Prostate gland (tissue), 2 donors: Measurements from ENCODE around the gene RBM20.

Experiments
- CTCF ChIP-seq, 4 experiments: fragments of 200-600 bp in 2 of 4; fragments of 450-650 bp in 2 of 4; sonication (generic) in 2 of 4; IDR thresholded peaks; 1 replicate in 3 of 4; 2 replicates in 1 of 4; pipeline ENCODE4 v1.5.1; 2016 to 2019; ENCODE audit warnings: antibody characterized with exemption in 4 of 4, mild to moderate bottlenecking in 2 of 4, moderate library complexity in 2 of 4
- POLR2A ChIP-seq: fragments of 450-650 bp; IDR thresholded peaks from one replicate; pipeline ENCODE4 v1.6.1; 2016; ENCODE audit warnings: antibody characterized with exemption, mild to moderate bottlenecking
- POLR2AphosphoS5 ChIP-seq: sonication (generic); formaldehyde crosslinking; IDR thresholded peaks from one replicate; pipeline ENCODE4 v1.6.1; 2017; ENCODE audit warnings: antibody characterized with exemption

- TF ChIP-seq POLR2A (no peak), POLR2AphosphoS5 (no peak), CTCF (IDR thresholded peaks at IDR 0.05) (no peak)
Measured at GRCh38 chr10:110876788-110877187, 232.7 kb downstream of the RBM20 start.
